ENCODE measurements around the gene CAPNS2.

- TF ChIP-seq POLR2A (IDR thresholded peaks at IDR 0.05; ENCODE audit: low read length) (no peak), GATA1 (IDR thresholded peaks at IDR 0.05; ENCODE audit: low read depth, low read length) (no peak)
These were observed 11.4 kb downstream of the CAPNS2 start for GRCh38 chr16:55577887-55578286.
